Esophagus squamous epithelium (tissue), 4 donors: ENCODE results near the gene DCST2.

Source experiments
- CTCF ChIP-seq, 6 experiments: fragments of 450-650 bp in 4 of 6; fragments of 200-600 bp in 2 of 6; sonication (generic) in 2 of 6; IDR thresholded peaks; one replicate each; pipeline ENCODE4 v1.5.1; 2016 to 2019; ENCODE audit warnings: antibody characterized with exemption in 6 of 6, mild to moderate bottlenecking in 4 of 6, moderate library complexity in 4 of 6
- POLR2A ChIP-seq, 4 donors: fragments of 450-650 bp; IDR thresholded peaks; one replicate each; pipeline ENCODE4 v1.6.1; 2017; ENCODE audit warnings: antibody characterized with exemption in 4 of 4, mild to moderate bottlenecking in 4 of 4, moderate library complexity in 3 of 4

GRCh38 chr1:155083052-155083541, 49.5 kb upstream of the DCST2 start:
- TF ChIP-seq CTCF (IDR thresholded peaks at IDR 0.05) (no peak), POLR2A (IDR thresholded peaks at IDR 0.05) (no peak)
